ENCODE data around the gene ELK3. TPM values are rescaled to one million over a fixed set of nuclear protein-coding genes. Genes with fewer than 3 reads are reported as not detected.

ELK3 gene
- total RNA-seq, 4 donors from 2014 or later, result 10.0 to 13.5 (median 11.0) TPM

GRCh38 chr12:96155181-96155580 is 39.0 kb upstream of the ELK3 start:
- 91% methylated on average over 3 of the region's 3 CpGs for WGBS
- no peaks in the 10 kb centered on the region for H3K9me3 ChIP-seq

GRCh38 chr12:96155781-96156180 is 38.4 kb upstream of the ELK3 start:
- DNase-seq (ENCODE audit: low spot score in 2 of 2), result no peak
- Histone ChIP-seq H3K27ac (no peak overlapping the region), H3K27me3 (no peaks in the 10 kb centered on the region), H3K9me3 (no peaks in the 10 kb centered on the region), H3K4me3 (no peak overlapping the region), H3K36me3 (no peaks in the 10 kb centered on the region), H3K4me1 (no peaks in the 10 kb centered on the region)
- TF ChIP-seq POLR2A (IDR thresholded peaks at IDR 0.05) (no peak), EP300 (IDR thresholded peaks at IDR 0.05) (no peak), POLR2AphosphoS5 (IDR thresholded peaks at IDR 0.05) (no peak), CTCF (IDR thresholded peaks at IDR 0.05) (no peak)
- WGBS, result 62% methylated on average over 7 of the region's 7 CpGs

More at GRCh38 chr12:96155181-96155580, 39.0 kb upstream of the ELK3 start:
- Histone ChIP-seq H3K36me3 (no peaks in the 10 kb centered on the region), H3K4me3 (no peak overlapping the region), H3K27ac (no peak overlapping the region), H3K4me1 (no peaks in the 10 kb centered on the region), H3K27me3 (no peaks in the 10 kb centered on the region)
- TF ChIP-seq POLR2AphosphoS5 (IDR thresholded peaks at IDR 0.05), result no peak
- no peak for TF ChIP-seq EP300 (IDR thresholded peaks at IDR 0.05)
- TF ChIP-seq CTCF (IDR thresholded peaks at IDR 0.05), result no peak
- TF ChIP-seq POLR2A (IDR thresholded peaks at IDR 0.05), result no peak
- no peak for DNase-seq (ENCODE audit: low spot score in 2 of 2)

GRCh38 chr12:96156211-96156610 is 38.0 kb upstream of the ELK3 start:
- WGBS, result 97% methylated on average over 3 of the region's 3 CpGs
- H3K4me1 ChIP-seq, result no peaks in the 10 kb centered on the region

GRCh38 chr12:96157427-96157826 is 36.7 kb upstream of the ELK3 start:
- no peak overlapping the region for H3K4me3 ChIP-seq
- no peaks in the 10 kb centered on the region for H3K27me3 ChIP-seq
- H3K27ac ChIP-seq, result no peak overlapping the region
- TF ChIP-seq CTCF (IDR thresholded peaks at IDR 0.05), result no peak
- TF ChIP-seq EP300 (IDR thresholded peaks at IDR 0.05), result no peak
- no peak for TF ChIP-seq POLR2A (IDR thresholded peaks at IDR 0.05)
- no peak for TF ChIP-seq POLR2AphosphoS5 (IDR thresholded peaks at IDR 0.05)
- DNase-seq (ENCODE audit: low spot score in 2 of 2), result no peak
- H3K36me3 ChIP-seq, result no peaks in the 10 kb centered on the region
- no peaks in the 10 kb centered on the region for H3K4me1 ChIP-seq
- H3K9me3 ChIP-seq, result no peaks in the 10 kb centered on the region
- WGBS, result 73% methylated on average over 3 of the region's 3 CpGs

More at GRCh38 chr12:96156211-96156610, 38.0 kb upstream of the ELK3 start:
- Histone ChIP-seq H3K27me3 (no peaks in the 10 kb centered on the region), H3K9me3 (no peaks in the 10 kb centered on the region), H3K4me3 (no peak overlapping the region), H3K27ac (no peak overlapping the region), H3K36me3 (no peaks in the 10 kb centered on the region)
- DNase-seq (ENCODE audit: low spot score in 2 of 2), result no peak
- TF ChIP-seq POLR2AphosphoS5 (IDR thresholded peaks at IDR 0.05) (no peak), EP300 (IDR thresholded peaks at IDR 0.05) (no peak), CTCF (IDR thresholded peaks at IDR 0.05) (no peak), POLR2A (IDR thresholded peaks at IDR 0.05) (no peak)

GRCh38 chr12:96164951-96165811 is 29.0 kb upstream of the ELK3 start:
- Histone ChIP-seq H3K4me1 (no peaks in the 10 kb centered on the region), H3K4me3 (no peak overlapping the region), H3K9me3 (no peaks in the 10 kb centered on the region), H3K36me3 (no peaks in the 10 kb centered on the region), H3K27me3 (no peaks in the 10 kb centered on the region), H3K27ac (peak overlapping the region; percentile 35)
- DNase-seq (ENCODE audit: low spot score in 2 of 2), result no peak
- WGBS, result 79% methylated on average over 14 of the region's 14 CpGs
- TF ChIP-seq POLR2AphosphoS5 (IDR thresholded peaks at IDR 0.05), result no peak
- no peak for TF ChIP-seq POLR2A (IDR thresholded peaks at IDR 0.05)
- TF ChIP-seq CTCF (IDR thresholded peaks at IDR 0.05), result no peak
- TF ChIP-seq EP300 (IDR thresholded peaks at IDR 0.05), result no peak
